22Rv1 (cell line): Measurements from ENCODE around the gene PDE2A.

Experiments used
- ZFX ChIP-seq: fragments of 450-650 bp; IDR thresholded peaks from 2 replicates; pipeline ENCODE4 v1.6.1; 2017; ENCODE audit warnings: antibody characterized with exemption, borderline replicate concordance
- TF ChIP-seq, protein P1 (sequence below): fragments of 450-650 bp; IDR thresholded peaks from 2 replicates; pipeline ENCODE4 v1.5.1; 2017; ENCODE audit warnings: mild to moderate bottlenecking

DNA sequence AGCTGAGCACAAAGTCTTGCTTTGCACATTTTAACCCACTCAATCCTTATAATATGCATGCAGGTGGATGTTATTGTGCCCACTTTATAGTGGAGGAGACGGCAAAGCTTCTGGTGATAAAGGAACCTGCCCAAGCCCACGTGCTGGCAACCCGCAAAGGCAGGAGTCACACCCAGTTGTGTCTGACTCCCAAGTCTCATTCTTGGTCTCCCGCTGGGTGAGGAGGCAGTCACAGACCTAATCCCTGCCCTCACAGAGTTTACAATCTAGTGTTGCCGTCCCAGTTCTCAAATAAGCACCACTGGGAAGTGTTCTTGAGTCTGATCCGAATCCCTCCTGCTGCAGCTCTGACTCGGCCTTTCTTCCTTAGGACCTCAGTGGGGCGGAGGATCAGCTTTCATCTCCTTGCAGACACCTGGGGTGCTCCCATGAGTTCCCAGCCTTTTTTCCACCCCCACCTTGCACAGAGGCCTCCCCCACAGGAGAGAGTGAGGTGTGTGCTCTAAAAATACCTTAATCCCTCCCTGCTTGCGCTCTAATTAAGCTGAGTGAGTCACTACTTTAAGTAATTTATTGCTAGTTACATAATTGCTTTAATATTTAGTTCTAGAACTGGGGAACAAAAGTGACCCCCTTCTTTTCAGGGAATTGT lies 15.1 kb downstream of the PDE2A start:
- TF ChIP-seq, protein P1, sequence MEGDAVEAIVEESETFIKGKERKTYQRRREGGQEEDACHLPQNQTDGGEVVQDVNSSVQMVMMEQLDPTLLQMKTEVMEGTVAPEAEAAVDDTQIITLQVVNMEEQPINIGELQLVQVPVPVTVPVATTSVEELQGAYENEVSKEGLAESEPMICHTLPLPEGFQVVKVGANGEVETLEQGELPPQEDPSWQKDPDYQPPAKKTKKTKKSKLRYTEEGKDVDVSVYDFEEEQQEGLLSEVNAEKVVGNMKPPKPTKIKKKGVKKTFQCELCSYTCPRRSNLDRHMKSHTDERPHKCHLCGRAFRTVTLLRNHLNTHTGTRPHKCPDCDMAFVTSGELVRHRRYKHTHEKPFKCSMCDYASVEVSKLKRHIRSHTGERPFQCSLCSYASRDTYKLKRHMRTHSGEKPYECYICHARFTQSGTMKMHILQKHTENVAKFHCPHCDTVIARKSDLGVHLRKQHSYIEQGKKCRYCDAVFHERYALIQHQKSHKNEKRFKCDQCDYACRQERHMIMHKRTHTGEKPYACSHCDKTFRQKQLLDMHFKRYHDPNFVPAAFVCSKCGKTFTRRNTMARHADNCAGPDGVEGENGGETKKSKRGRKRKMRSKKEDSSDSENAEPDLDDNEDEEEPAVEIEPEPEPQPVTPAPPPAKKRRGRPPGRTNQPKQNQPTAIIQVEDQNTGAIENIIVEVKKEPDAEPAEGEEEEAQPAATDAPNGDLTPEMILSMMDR = no peak
- no peak for TF ChIP-seq ZFX
